GM12875 (cell line): ENCODE results near the gene PRKAG2.
"Not testable (repeated sequence)": the region's sequence is repeated elsewhere in the genome, so short reads cannot be mapped to it uniquely, and the experiment has no call there.

Experiments used
- H3K4me3 ChIP-seq: one replicate; pipeline ENCODE4 v1.5.1; 2011; ENCODE audit warnings: low read depth, low read length, control low read depth
- TF ChIP-seq, protein P1 (sequence below): IDR thresholded peaks from 2 replicates; pipeline ENCODE4 v1.5.1; 2011; ENCODE audit warnings: low read depth, mild to moderate bottlenecking, control low read depth, inconsistent platforms, low read length, moderate library complexity, borderline replicate concordance; ENCODE audit not compliant: insufficient read depth

Gene PRKAG2

DNA sequence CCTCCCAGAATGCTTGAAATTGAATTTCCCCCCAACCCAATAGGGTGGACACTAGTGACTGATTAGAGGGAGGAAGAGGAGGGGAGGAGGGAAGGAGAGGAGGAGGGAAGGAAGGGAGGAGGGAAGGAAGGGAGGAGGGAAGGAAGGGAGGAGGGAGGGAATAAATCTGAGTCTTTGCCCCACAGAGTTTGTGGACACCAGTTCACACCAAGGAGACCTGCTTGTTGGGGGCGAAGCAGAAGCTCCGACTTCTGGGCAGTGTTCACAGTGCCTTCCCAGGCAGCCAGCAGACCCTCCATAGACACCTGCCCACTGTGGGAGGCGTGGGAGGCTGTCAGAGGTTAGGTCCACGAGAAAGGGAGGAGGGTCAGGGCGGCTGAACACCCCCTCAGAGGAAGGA is 44.8 kb downstream of the PRKAG2 start:
- TF ChIP-seq, protein P1, sequence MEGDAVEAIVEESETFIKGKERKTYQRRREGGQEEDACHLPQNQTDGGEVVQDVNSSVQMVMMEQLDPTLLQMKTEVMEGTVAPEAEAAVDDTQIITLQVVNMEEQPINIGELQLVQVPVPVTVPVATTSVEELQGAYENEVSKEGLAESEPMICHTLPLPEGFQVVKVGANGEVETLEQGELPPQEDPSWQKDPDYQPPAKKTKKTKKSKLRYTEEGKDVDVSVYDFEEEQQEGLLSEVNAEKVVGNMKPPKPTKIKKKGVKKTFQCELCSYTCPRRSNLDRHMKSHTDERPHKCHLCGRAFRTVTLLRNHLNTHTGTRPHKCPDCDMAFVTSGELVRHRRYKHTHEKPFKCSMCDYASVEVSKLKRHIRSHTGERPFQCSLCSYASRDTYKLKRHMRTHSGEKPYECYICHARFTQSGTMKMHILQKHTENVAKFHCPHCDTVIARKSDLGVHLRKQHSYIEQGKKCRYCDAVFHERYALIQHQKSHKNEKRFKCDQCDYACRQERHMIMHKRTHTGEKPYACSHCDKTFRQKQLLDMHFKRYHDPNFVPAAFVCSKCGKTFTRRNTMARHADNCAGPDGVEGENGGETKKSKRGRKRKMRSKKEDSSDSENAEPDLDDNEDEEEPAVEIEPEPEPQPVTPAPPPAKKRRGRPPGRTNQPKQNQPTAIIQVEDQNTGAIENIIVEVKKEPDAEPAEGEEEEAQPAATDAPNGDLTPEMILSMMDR = no peak
- H3K4me3 ChIP-seq = no peak overlapping the region

DNA sequence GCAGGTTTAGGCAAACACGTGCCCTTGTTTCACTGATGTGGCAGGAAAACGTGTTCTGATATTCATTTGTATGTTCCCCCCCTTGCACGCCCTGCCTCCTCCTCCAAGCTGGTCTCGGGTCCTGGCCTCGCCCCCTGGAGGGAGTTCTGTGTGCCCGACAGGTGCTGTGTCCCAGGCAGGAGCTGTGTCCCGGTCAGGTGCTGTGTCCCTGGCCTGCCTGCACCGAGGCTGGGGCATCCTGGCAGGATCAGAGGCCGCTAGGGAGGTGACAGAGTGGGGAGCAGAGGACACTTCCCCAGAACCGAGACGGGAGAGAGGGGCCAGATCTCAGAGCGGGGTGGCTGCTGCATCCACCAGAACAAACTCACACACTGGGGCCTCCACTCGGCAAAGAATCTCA is 45.3 kb downstream of the PRKAG2 start:
- TF ChIP-seq, protein P1 = no peak
- H3K4me3 ChIP-seq = no peak overlapping the region

DNA sequence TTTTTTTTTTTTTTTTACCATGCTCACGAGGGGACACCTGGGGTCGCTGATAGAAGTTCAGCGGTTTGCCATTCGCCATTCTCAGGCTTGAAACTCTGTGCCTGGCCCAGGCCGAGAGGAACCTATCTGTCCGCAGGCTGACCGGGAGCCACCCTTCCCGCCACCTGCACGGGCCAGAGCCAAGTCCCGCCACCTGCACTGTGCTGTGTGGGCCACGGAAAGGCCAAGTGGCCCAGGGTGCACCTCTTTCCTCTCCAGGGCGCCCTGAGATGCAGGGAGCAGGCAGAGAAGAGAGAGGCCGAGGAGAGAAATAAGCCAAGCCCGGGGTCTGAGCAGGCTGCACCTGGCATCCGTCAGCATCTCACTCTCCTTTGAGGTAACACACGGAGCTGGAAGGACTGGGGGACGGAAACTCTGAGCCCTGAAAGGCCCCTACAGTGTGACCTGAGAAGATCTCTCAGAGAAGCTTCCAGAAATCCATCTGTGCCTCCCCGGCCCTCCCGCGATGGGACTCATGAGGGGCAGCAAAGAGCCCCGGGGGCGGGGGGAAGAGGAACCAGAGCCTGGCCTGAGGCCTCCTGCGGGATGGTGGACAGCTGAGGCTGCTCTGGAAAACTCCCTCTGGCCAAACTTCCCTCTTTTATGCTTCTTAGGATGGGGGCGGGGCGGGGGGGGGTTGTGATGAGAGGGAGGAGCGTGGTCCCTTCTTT is 46.6 kb downstream of the PRKAG2 start:
- TF ChIP-seq, protein P1 = no peak
- no peak overlapping the region for H3K4me3 ChIP-seq

DNA sequence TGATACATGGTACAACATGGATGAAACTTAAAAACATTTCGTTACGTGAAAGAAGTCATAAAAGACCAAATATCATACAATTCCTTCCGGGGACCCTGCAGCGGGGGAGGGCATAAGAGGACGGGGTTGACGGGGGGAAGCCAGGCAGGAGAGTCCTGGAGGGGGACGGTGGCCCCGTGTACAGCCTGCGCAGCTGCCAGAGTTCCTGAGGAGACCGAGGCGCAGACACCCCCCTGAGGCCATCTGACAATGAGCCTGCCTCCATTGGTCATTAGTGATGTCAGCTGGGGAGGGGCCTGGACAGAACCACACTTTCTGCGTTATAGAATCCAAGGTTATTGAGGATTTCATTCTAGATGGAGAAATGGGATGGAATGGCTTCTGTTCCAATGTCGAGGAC is 47.2 kb downstream of the PRKAG2 start:
- no peak overlapping the region for H3K4me3 ChIP-seq
- TF ChIP-seq, protein P1 = no peak

DNA sequence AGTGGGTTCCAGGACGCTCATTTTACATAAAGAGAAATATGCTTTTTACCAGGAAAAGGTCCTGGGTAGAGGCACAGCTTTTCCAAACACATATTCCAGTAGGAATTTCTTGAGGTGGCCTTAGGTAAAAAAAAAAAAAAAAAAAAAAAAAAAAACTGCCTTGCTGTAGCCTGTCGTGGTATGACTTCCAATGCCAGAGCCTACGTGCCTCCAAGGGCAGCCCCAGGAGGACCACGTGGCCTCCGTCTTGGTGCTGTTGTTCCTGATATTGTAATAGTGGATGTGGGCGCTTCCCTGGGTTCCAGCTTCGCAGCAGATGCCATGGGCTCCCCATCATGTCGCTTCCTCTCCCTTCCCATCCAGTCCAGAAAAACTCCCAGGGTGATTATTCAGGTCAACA is 49.3 kb downstream of the PRKAG2 start:
- no peak overlapping the region for H3K4me3 ChIP-seq
- TF ChIP-seq, protein P1 = no peak

DNA sequence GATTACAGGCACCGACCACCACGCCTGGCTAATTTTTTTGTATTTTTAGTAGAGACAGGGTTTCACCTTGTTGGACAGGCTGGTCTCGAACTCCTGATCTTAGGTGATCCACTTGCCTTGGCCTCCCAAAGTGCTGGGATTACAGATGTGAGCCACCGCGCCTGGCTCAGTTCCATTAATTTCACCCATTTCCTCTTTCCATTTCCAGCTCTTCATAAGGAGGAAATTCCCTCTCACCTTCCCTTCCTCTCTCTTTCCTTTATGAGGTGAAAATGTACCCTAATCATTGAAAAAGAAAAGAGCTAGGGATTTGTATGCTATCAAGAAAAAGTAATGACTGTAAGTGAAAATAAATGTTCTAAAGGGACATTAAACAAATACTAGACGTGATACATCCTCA is 50.6 kb downstream of the PRKAG2 start:
- not testable (repeated sequence) for H3K4me3 ChIP-seq

DNA sequence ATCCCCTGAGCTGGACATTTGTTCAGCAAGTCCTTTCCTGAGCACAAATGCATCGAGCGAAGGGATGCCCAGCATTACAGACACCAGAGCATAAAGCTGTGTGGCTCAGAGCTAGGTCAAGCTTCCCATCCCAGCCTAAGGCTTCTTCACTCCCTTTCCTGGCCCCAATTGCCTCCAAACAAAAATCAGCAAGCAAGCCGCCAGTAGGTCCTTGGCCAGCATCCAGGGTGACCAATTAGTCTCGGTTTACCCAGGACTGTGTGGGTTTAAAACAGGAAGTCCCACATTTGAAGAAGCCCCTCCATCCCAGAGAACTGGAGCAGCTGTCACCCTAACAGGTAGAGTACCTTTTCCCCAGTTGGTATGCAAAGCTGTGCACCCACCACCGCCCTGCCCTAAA is 51.2 kb downstream of the PRKAG2 start:
- no peak overlapping the region for H3K4me3 ChIP-seq
- TF ChIP-seq, protein P1 = no peak

DNA sequence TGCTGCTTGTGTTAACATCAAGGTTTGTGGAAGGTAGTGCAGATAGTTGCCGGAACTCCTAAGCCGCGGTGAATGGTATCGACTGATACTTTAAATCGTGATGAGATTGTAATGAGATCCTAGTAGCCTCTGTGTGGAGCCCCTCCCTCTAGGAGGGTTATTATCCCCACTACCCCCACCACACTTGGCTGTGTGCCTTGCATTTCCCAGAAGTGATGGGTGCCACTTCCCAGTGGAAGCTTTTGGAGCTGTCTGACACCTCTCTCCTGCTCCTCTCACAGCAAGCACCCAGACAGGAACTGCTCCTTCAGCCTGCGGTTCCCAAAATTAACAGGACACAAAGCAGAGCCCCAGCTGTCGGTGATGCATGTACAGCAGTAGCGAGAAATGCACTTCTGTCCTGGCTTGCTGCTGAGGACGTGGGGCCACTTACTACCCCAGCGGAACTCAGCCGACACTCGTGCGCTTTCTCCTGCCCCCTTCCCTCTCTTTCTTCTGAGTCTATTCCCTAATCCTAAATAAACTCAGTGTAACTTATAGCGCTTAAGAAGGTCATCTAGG is 52.5 kb downstream of the PRKAG2 start:
- TF ChIP-seq, protein P1 = no peak

More for the DNA sequence above, 52.5 kb downstream of the PRKAG2 start:
- H3K4me3 ChIP-seq = no peak overlapping the region
